ENCODE data around the gene ZBTB24.

The ZBTB24 gene

GRCh38 chr6:109451376-109451775 is 31.6 kb downstream of the ZBTB24 start:
- Histone ChIP-seq H3K9me3 (ENCODE audit: insufficient read depth, low read length, severe bottlenecking) (no peaks in the 10 kb centered on the region), H3K36me3 (ENCODE audit: insufficient read depth, low read length) (peaks cover 39% of the 10 kb centered on the region), H3K4me1 (ENCODE audit: insufficient read depth, low read length) (peaks cover 37% of the 10 kb centered on the region), H3K4me3 (ENCODE audit: low read depth in 1 of 2, low read length in 2 of 2) (no peak overlapping the region), H2AFZ (ENCODE audit: low read depth, low read length) (no peak overlapping the region), H3K27ac (ENCODE audit: low read length) (no peak overlapping the region), H4K20me1 (ENCODE audit: insufficient read depth, low read length) (peaks cover 19% of the 10 kb centered on the region), H3K4me2 (ENCODE audit: insufficient read depth, low read length) (no peak overlapping the region), H3K27me3 (ENCODE audit: insufficient read depth, low read length, poor library complexity) (no peaks in the 10 kb centered on the region), H3K79me2 (ENCODE audit: insufficient read depth, low read length) (0 out of 2 replicates have a peak, but pooled peaks cover 2% of the 10 kb centered on the region), H3K9ac (ENCODE audit: low read depth, low read length) (no peak overlapping the region)
- ATAC-seq (ENCODE audit: insufficient read depth, low read depth) (no peak), DNase-seq (no peak)
- TF ChIP-seq EZH2 (IDR thresholded peaks at IDR 0.05; ENCODE audit: borderline replicate concordance, low read depth, low read length, severe bottlenecking), result no peak
- TF ChIP-seq CTCF (IDR thresholded peaks at IDR 0.05; ENCODE audit: borderline replicate concordance, extremely low read depth, low read length, poor library complexity, severe bottlenecking), result no peak

GRCh38 chr6:109450801-109451200 is 32.2 kb downstream of the ZBTB24 start:
- Histone ChIP-seq H2AFZ (ENCODE audit: low read depth, low read length) (no peak overlapping the region), H3K36me3 (ENCODE audit: insufficient read depth, low read length) (peaks cover 45% of the 10 kb centered on the region), H3K79me2 (ENCODE audit: insufficient read depth, low read length) (0 out of 2 replicates have a peak, but pooled peaks cover 2% of the 10 kb centered on the region), H4K20me1 (ENCODE audit: insufficient read depth, low read length) (peaks cover 19% of the 10 kb centered on the region), H3K4me2 (ENCODE audit: insufficient read depth, low read length) (no peak overlapping the region), H3K9me3 (ENCODE audit: insufficient read depth, low read length, severe bottlenecking) (no peaks in the 10 kb centered on the region), H3K4me1 (ENCODE audit: insufficient read depth, low read length) (peaks cover 31% of the 10 kb centered on the region), H3K4me3 (ENCODE audit: low read depth in 1 of 2, low read length in 2 of 2) (no peak overlapping the region), H3K27ac (ENCODE audit: low read length) (no peak overlapping the region), H3K9ac (ENCODE audit: low read depth, low read length) (no peak overlapping the region), H3K27me3 (ENCODE audit: insufficient read depth, low read length, poor library complexity) (no peaks in the 10 kb centered on the region)
- no peak for ATAC-seq (ENCODE audit: insufficient read depth, low read depth)
- TF ChIP-seq EZH2 (IDR thresholded peaks at IDR 0.05; ENCODE audit: borderline replicate concordance, low read depth, low read length, severe bottlenecking) (no peak), CTCF (IDR thresholded peaks at IDR 0.05; ENCODE audit: borderline replicate concordance, extremely low read depth, low read length, poor library complexity, severe bottlenecking) (no peak)
- no peak for DNase-seq

DNA sequence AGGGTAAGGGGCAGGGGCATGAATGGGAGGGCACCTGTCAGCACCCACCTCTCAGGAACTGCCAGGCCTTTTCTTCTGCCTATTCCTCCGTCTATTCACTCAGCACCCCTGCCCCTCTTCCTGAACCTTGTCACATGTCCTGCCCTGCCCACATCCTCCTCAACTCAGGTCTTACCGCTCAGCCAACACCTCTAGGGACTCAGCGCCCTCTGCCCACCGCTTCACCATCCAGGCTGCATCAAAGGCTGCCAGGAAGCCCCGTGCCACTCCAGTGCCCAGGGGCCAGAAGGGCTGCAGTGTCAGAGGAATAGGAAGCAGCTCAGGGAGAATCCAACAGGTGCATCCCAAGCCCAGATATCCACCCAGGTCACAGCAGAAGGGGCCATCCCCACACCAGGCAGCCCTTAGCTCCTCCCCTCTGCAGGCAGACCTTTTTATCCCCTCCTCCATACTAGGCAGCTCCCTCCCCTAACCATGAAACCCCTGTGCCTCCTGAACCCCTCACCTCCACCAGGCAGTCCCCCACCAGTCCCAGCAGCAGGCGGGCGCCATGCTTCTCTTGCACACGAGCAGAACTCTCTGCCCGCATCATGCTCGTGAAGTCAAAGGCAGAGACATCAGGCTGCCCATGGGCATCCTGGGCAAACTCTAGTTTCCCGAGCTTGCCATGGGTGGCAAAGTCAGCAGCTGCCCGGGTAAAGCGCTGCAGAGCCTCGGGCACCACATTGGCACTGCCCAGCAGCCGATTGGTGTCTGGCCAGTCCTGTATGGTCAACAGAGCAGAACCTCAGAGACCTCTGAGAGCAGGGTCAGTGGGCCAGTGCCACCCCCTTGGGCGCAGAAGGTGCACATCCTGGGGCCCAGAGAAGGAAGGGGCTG is 33.0 kb downstream of the ZBTB24 start:
- DNase-seq, result peak; percentile 50
- no peak overlapping the region for H3K9ac ChIP-seq (ENCODE audit: low read depth, low read length)
- no peak overlapping the region for H3K4me3 ChIP-seq (ENCODE audit: low read depth in 1 of 2, low read length in 2 of 2)
- H3K27me3 ChIP-seq (ENCODE audit: insufficient read depth, low read length, poor library complexity), result no peaks in the 10 kb centered on the region
- H3K36me3 ChIP-seq (ENCODE audit: insufficient read depth, low read length), result peaks cover 52% of the 10 kb centered on the region
- H3K4me2 ChIP-seq (ENCODE audit: insufficient read depth, low read length), result no peak overlapping the region
- no peaks in the 10 kb centered on the region for H3K9me3 ChIP-seq (ENCODE audit: insufficient read depth, low read length, severe bottlenecking)
- H3K27ac ChIP-seq (ENCODE audit: low read length), result no peak overlapping the region
- 0 out of 2 replicates have a peak, but pooled peaks cover 2% of the 10 kb centered on the region for H3K79me2 ChIP-seq (ENCODE audit: insufficient read depth, low read length)
- TF ChIP-seq EZH2 (IDR thresholded peaks at IDR 0.05; ENCODE audit: borderline replicate concordance, low read depth, low read length, severe bottlenecking) (no peak), CTCF (IDR thresholded peaks at IDR 0.05; ENCODE audit: borderline replicate concordance, extremely low read depth, low read length, poor library complexity, severe bottlenecking) (no peak)
- H3K4me1 ChIP-seq (ENCODE audit: insufficient read depth, low read length), result peaks cover 29% of the 10 kb centered on the region
- no peak overlapping the region for H2AFZ ChIP-seq (ENCODE audit: low read depth, low read length)
- peaks cover 19% of the 10 kb centered on the region for H4K20me1 ChIP-seq (ENCODE audit: insufficient read depth, low read length)
- 0 out of 3 replicates have a peak, but pooled peaks have one; percentile 10 for ATAC-seq (ENCODE audit: insufficient read depth, low read depth)
